ENCODE measurements around the gene PPP1R12A.
A peak's percentile ranks its signal among the peaks of the same experiment; 100 is the strongest.

PPP1R12A gene

GRCh38 chr12:79935021-79935623 lies at the start of gene PPP1R12A (continued):
- TF ChIP-seq ZSCAN5A (tag by site-specific recombination; IDR thresholded peaks at IDR 0.05) (0 out of 2 replicates have a peak, but pooled peaks have one; percentile 26), HOXD13 (CRISPR knock-in tag; IDR thresholded peaks at IDR 0.05; ENCODE audit: borderline replicate concordance) (0 out of 2 replicates have a peak, but pooled peaks have one; percentile 1), ZNF791 (tag by site-specific recombination; IDR thresholded peaks at IDR 0.05) (no peak), ZNF629 (tag by site-specific recombination; IDR thresholded peaks at IDR 0.05) (peak; percentile 47; the same call in 1 of the 2 replicates), HOXC10 (CRISPR knock-in tag; IDR thresholded peaks at IDR 0.05) (no peak), WT1 (tag by site-specific recombination; IDR thresholded peaks at IDR 0.05) (peak; percentile 86), ZNF529 (tag by site-specific recombination; IDR thresholded peaks at IDR 0.05; ENCODE audit: insufficient replicate concordance) (no peak), EGR2 (tag by site-specific recombination; IDR thresholded peaks at IDR 0.05; ENCODE audit: low read depth) (peak; percentile 8; the same call in 1 of the 2 replicates), KLF7 (tag by site-specific recombination; IDR thresholded peaks at IDR 0.05; ENCODE audit: borderline replicate concordance) (peak; percentile 66; the same call in 1 of the 2 replicates)

- Histone ChIP-seq H3K4me1 (ENCODE audit: control insufficient read depth, insufficient read depth, low read length) (no peaks in the 10 kb centered on the region), H3K9me3 (ENCODE audit: control insufficient read depth, insufficient read depth, low read depth, low read length) (no peaks in the 10 kb centered on the region), H3K4me3 (ENCODE audit: low read depth, low read length) (no peak overlapping the region), H3K27ac (ENCODE audit: extremely low read depth, low read depth, low read length) (no peak overlapping the region), H3K36me3 (ENCODE audit: control insufficient read depth in 2 of 2, insufficient read depth in 1 of 2, low read length in 2 of 2) (no peaks in the 10 kb centered on the region)
- ChIA-PET CTCF (interaction anchor here (0.6 to 0.9 kb wide), 5 partner anchors 22 to 576 kb away, joined by 3 to 4 read pairs (median 3); no protein-coding TSS in a partner anchor), POLR2A (interaction anchor here (0.6 kb wide), 1 partner anchor 26 kb away, joined by 3 read pairs; no protein-coding TSS in a partner anchor)
- TF ChIP-seq ZNF785 (tag by site-specific recombination; IDR thresholded peaks at IDR 0.05) (no peak), ZNF211 (tag by site-specific recombination; IDR thresholded peaks at IDR 0.05; ENCODE audit: low read depth) (no peak), ZNF341 (tag by site-specific recombination; IDR thresholded peaks at IDR 0.05; ENCODE audit: low read depth) (no peak), PRDM6 (tag by site-specific recombination; IDR thresholded peaks at IDR 0.05) (no peak), ZBTB17 (tag by site-specific recombination; IDR thresholded peaks at IDR 0.05) (no peak), ZNF571 (tag by site-specific recombination; IDR thresholded peaks at IDR 0.05) (no peak), MZF1 (tag by site-specific recombination; IDR thresholded peaks at IDR 0.05; ENCODE audit: borderline replicate concordance) (no peak), ZBTB20 (tag by site-specific recombination; IDR thresholded peaks at IDR 0.05) (no peak), ZNF664 (tag by site-specific recombination; IDR thresholded peaks at IDR 0.05) (no peak)
These were observed 49.2 kb upstream of the PPP1R12A start for GRCh38 chr12:79983986-79984620.

GRCh38 chr12:79983492-79983891 lies 48.6 kb upstream of the PPP1R12A start:
- Histone ChIP-seq H3K4me1 (ENCODE audit: control insufficient read depth, insufficient read depth, low read length) (no peaks in the 10 kb centered on the region), H3K9me3 (ENCODE audit: control insufficient read depth, insufficient read depth, low read depth, low read length) (no peaks in the 10 kb centered on the region), H3K27ac (ENCODE audit: extremely low read depth, low read depth, low read length) (no peak overlapping the region), H3K36me3 (ENCODE audit: control insufficient read depth in 2 of 2, insufficient read depth in 1 of 2, low read length in 2 of 2) (no peaks in the 10 kb centered on the region), H3K4me3 (ENCODE audit: low read depth, low read length) (no peak overlapping the region)
- TF ChIP-seq SCRT2 (tag by site-specific recombination; IDR thresholded peaks at IDR 0.05) (no peak), ZNF600 (tag by site-specific recombination; IDR thresholded peaks at IDR 0.05) (no peak), ZNF704 (tag by site-specific recombination; IDR thresholded peaks at IDR 0.05) (no peak), SP7 (tag by site-specific recombination; IDR thresholded peaks at IDR 0.05) (no peak)
- CTCF ChIA-PET, result interaction anchor here (0.7 to 0.8 kb wide), 2 partner anchors 286 to 575 kb away, joined by 3 to 4 read pairs; no protein-coding TSS in a partner anchor
- POLR2A ChIA-PET, result no interaction called here
